Measurements from ENCODE around the gene CBLN3.

CBLN3 gene

GRCh38 chr14:24429395-24430142 is at the start of gene CBLN3, which contains the start of gene KHNYN:
TSS of gene CBLN3 (minus strand) at chr14:24429668. CDS start at chr14:24429054, 614 bp downstream.
TSS of gene KHNYN (plus strand) at chr14:24429954. CDS start at chr14:24430731, 777 bp downstream.
- H3K36me3 ChIP-seq (ENCODE audit: control insufficient read depth in 2 of 2, insufficient read depth in 1 of 2, low read length in 2 of 2): peaks cover 0 to 33% of the 10 kb centered on the region in 2 experiments; a peak in 2 of 3 replicates
- CTCF ChIA-PET: interaction anchor here (0.7 to 13.9 kb wide), 10 partner anchors 50 to 214 kb away, joined by 3 to 468 read pairs (median 31); partner anchors contain the start of genes ADCY4, CIDEB, LTB4R2 and MDP1
- H3K4me1 ChIP-seq (ENCODE audit: control insufficient read depth, insufficient read depth, low read length): peaks cover 9% of the 10 kb centered on the region
- POLR2A ChIA-PET: interaction anchor here (0.7 to 3.0 kb wide), 18 partner anchors 11 to 187 kb away, joined by 3 to 45 read pairs (median 4); partner anchors contain the start of genes CIDEB, NYNRIN, SDR39U1 and TINF2
- H3K9me3 ChIP-seq (ENCODE audit: control insufficient read depth, insufficient read depth, low read depth, low read length): no peaks in the 10 kb centered on the region
- H3K4me3 ChIP-seq (ENCODE audit: low read depth, low read length): peak within 1 kb of the TSS; percentile 65
- H3K27ac ChIP-seq (ENCODE audit: extremely low read depth, low read depth, low read length): peak within 1 kb of the TSS; percentile 94
- TF ChIP-seq ZBTB26 (tag by site-specific recombination; optimal IDR thresholded peaks at IDR 0.05) (peak; percentile 91), ZIC2 (tag by site-specific recombination; IDR thresholded peaks at IDR 0.05) (peak; percentile 35; the same call in 1 of the 2 replicates), ZFP37 (tag by site-specific recombination; IDR thresholded peaks at IDR 0.05) (no peak), ZNF398 (tag by site-specific recombination; IDR thresholded peaks at IDR 0.05) (peak; percentile 39), GLIS2 (tag by site-specific recombination; IDR thresholded peaks at IDR 0.05) (peak; percentile 32; the same call in 1 of the 2 replicates), TCF7L2 (IDR thresholded peaks at IDR 0.05; ENCODE audit: borderline replicate concordance, low read depth, low read length) (no peak), ZNF48 (tag by site-specific recombination; IDR thresholded peaks at IDR 0.05) (no peak), HOXA7 (CRISPR knock-in tag; IDR thresholded peaks at IDR 0.05; ENCODE audit: borderline replicate concordance) (no peak), ZXDB (tag by site-specific recombination; IDR thresholded peaks at IDR 0.05) (peak; percentile 57; the same call in 1 of the 2 replicates), ZNF518A (tag by site-specific recombination; conservative IDR thresholded peaks at IDR 0.05; ENCODE audit: low read depth) (0 out of 2 replicates have a peak, but pooled peaks have one; percentile 28), PRDM2 (tag by site-specific recombination; IDR thresholded peaks at IDR 0.05; ENCODE audit: borderline replicate concordance) (no peak), ZBTB6 (tag by site-specific recombination; IDR thresholded peaks at IDR 0.05) (0 out of 2 replicates have a peak, but pooled peaks have one; percentile 33), ZNF433 (tag by site-specific recombination; IDR thresholded peaks at IDR 0.05; ENCODE audit: low read depth) (no peak), ZBTB10 (tag by site-specific recombination; IDR thresholded peaks at IDR 0.05) (peak; percentile 59; the same call in 1 of the 2 replicates), ZNF394 (tag by site-specific recombination; IDR thresholded peaks at IDR 0.05; ENCODE audit: borderline replicate concordance) (peak; percentile 65), SP2 (tag by site-specific recombination; IDR thresholded peaks at IDR 0.05) (peak; percentile 57), ZNF623 (tag by site-specific recombination; IDR thresholded peaks at IDR 0.05) (0 out of 2 replicates have a peak, but pooled peaks have one; percentile 13)
